ENCODE results near the gene DBP.
A peak's percentile ranks its signal among the peaks of the same experiment; 100 is the strongest.

The DBP gene

GRCh38 chr19:48624067-48624594 is 13.0 kb downstream of the DBP start:
- no peak for TF ChIP-seq CTCF (IDR thresholded peaks at IDR 0.05; ENCODE audit: extremely low read depth, missing control alignments)
- DNase-seq (ENCODE audit: low spot score), result peak; percentile 96

- no peak for DNase-seq (ENCODE audit: low spot score)
- TF ChIP-seq CTCF (IDR thresholded peaks at IDR 0.05; ENCODE audit: extremely low read depth, missing control alignments), result no peak
Observed at GRCh38 chr19:48623556-48624066, 13.6 kb downstream of the DBP start.

DNA sequence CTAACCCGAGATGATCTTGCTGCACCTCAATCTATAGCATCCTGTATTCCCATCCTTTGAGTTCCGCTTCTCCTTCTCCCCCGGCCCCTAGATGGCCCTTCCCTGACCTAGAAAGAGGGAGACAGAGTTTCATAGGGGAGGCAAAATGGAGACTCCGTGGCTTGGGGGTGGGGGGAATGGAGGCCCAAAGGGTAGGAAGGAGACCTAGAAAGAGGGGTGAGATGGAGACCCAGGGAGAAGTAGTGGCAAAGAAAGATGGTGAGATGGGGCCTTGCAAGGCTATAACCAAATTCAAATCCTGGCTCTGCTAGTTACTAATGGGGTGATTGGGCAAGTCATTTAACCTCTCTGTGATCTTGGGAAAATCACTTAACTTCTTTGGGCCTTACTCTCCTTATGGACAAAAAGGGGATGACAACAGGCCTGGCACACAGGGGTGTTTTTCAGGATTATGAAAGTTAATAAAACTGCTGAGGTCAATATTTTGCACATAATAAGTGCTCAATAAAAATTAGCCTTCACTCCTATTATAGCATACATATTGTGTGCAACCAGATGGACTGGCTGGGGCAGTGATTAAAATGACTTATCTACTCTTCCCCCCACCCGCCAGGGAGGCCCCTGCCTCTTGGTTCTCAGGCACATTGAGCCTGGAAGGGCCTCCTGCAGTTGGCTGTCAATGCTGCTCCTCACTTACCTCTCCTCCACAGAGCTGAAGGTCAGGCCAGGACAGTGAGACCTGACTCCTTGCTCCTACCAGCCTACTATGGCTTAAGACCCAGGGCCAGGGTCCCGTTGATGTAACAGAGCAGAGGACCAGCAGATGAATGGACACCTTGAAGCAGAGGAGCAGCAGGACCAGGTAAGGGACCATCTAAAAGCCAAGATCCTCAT is 17.2 kb downstream of the DBP start:
- no peak for DNase-seq (ENCODE audit: low spot score)
- TF ChIP-seq CTCF (IDR thresholded peaks at IDR 0.05; ENCODE audit: extremely low read depth, missing control alignments), result no peak

GRCh38 chr19:48618916-48619691 is 18.1 kb downstream of the DBP start, which contains the start of the genes RPL18 and SPHK2:
Gene RPL18, minus strand, starts transcription at chr19:48619178. Its CDS starts 35 bp downstream, at chr19:48619143.
Gene SPHK2, plus strand, starts transcription at chr19:48619506. Its CDS starts 1,009 bp downstream, at chr19:48620515.
- no peak for TF ChIP-seq CTCF (IDR thresholded peaks at IDR 0.05; ENCODE audit: extremely low read depth, missing control alignments)

GRCh38 chr19:48618278-48618915 is 18.8 kb downstream of the DBP start:
- no peak for DNase-seq (ENCODE audit: low spot score)
- TF ChIP-seq CTCF (IDR thresholded peaks at IDR 0.05; ENCODE audit: extremely low read depth, missing control alignments), result no peak

More at GRCh38 chr19:48618916-48619691, 18.1 kb downstream of the DBP start, which contains the start of the genes RPL18 and SPHK2:
- peak; percentile 98 for DNase-seq (ENCODE audit: low spot score)

- no peak for DNase-seq (ENCODE audit: low spot score)
- no peak for TF ChIP-seq CTCF (IDR thresholded peaks at IDR 0.05; ENCODE audit: extremely low read depth, missing control alignments)
Observed at GRCh38 chr19:48617146-48617937, 19.8 kb downstream of the DBP start.
